Type B pancreatic cell (in vitro differentiated cells): ENCODE measurements around the gene UGT1A4. TPM values are rescaled to one million over a fixed set of nuclear protein-coding genes. Genes with fewer than 3 reads are reported as not detected.

ENCODE experiments used
- DNase-seq: peaks from one replicate; pipeline ENCODE4 v3.0.0; 2021; ENCODE audit warnings: mixed read lengths; ENCODE audit not compliant: unreplicated experiment; ENCODE audit errors: extremely low spot score
- H3K27ac Mint-ChIP-seq: 2 replicates; pipeline ENCODE4 v1.8.0; 2021; ENCODE audit warnings: mild to moderate bottlenecking, mixed read lengths
- H3K27me3 Mint-ChIP-seq: 2 replicates; pipeline ENCODE4 v1.8.0; 2021; ENCODE audit warnings: mixed read lengths
- H3K36me3 Mint-ChIP-seq: 2 replicates; pipeline ENCODE4 v1.8.0; 2021; ENCODE audit warnings: mixed read lengths
- H3K4me1 Mint-ChIP-seq: one replicate; pipeline ENCODE4 v1.8.0; 2021; ENCODE audit warnings: mixed read lengths; ENCODE audit not compliant: unreplicated experiment
- H3K4me3 Mint-ChIP-seq: 2 replicates; pipeline ENCODE4 v1.8.0; 2021; ENCODE audit warnings: mild to moderate bottlenecking, mixed read lengths
- H3K9me3 Mint-ChIP-seq: 2 replicates; pipeline ENCODE4 v1.8.0; 2021; ENCODE audit warnings: mixed read lengths
- CTCF ChIP-seq: fragments of 200-600 bp; sonication (generic); conservative IDR thresholded peaks from 2 replicates; pipeline ENCODE4 v1.5.0; 2021; ENCODE audit warnings: antibody characterized with exemption, mild to moderate bottlenecking
- total RNA-seq: library from RNA; stranded (reverse); gene quantifications from 2 replicates; pipeline ENCODE4 v1.2.1, GENCODE V29; 2021; ENCODE audit warnings: low replicate concordance

The UGT1A4 gene
- total RNA-seq, 1 donor from 2014 or later, result not detected

- Mint-ChIP-seq H3K27ac (no peak overlapping the region), H3K27me3 (peaks cover 3% of the 10 kb centered on the region), H3K9me3 (peaks cover 10% of the 10 kb centered on the region), H3K4me3 (no peak overlapping the region), H3K36me3 (no peaks in the 10 kb centered on the region), H3K4me1 (no peaks in the 10 kb centered on the region)
- no peak for TF ChIP-seq CTCF
- DNase-seq, result no peak
Measured at GRCh38 chr2:233758141-233758540, 39.6 kb downstream of the UGT1A4 start.

DNA sequence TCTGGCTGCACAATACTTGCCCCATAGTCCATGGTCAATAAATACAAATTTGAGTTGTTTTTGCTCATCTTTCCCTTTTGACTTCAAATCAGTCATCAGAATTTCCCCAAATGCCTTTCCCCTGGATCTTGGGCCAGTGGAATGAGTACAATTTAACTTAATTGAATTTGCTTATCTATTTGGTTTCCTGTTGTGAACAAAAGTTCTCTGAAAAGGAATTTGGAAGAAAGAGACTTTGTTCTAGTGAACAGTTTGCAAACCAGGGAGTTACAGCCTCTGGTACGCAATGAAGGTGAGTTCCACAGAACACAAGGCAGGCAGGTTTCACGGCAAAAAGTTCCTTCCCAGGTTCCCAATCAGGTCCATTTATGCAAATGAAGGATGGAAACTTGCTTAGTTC is 40.3 kb downstream of the UGT1A4 start:
- Mint-ChIP-seq H3K9me3 (peaks cover 10% of the 10 kb centered on the region), H3K4me3 (no peak overlapping the region), H3K27ac (no peak overlapping the region), H3K27me3 (peaks cover 10% of the 10 kb centered on the region), H3K4me1 (no peaks in the 10 kb centered on the region), H3K36me3 (no peaks in the 10 kb centered on the region)
- DNase-seq, result no peak
- TF ChIP-seq CTCF, result no peak

GRCh38 chr2:233760043-233760442 is 41.5 kb downstream of the UGT1A4 start, which contains the start of gene UGT1A1:
Gene UGT1A1, plus strand, starts transcription at chr2:233760270. Its CDS starts 18 bp downstream, at chr2:233760288.
- H3K36me3 Mint-ChIP-seq, result no peaks in the 10 kb centered on the region
- no peaks in the 10 kb centered on the region for H3K4me1 Mint-ChIP-seq
- no peak within 1 kb of the TSS for H3K27ac Mint-ChIP-seq
- H3K9me3 Mint-ChIP-seq, result peaks cover 10% of the 10 kb centered on the region
- peaks cover 16% of the 10 kb centered on the region for H3K27me3 Mint-ChIP-seq
- no peak within 1 kb of the TSS for H3K4me3 Mint-ChIP-seq
- TF ChIP-seq CTCF, result no peak
- DNase-seq, result no peak

GRCh38 chr2:233761040-233761769 is 42.7 kb downstream of the UGT1A4 start:
- H3K9me3 Mint-ChIP-seq, result peaks cover 10% of the 10 kb centered on the region
- no peaks in the 10 kb centered on the region for H3K4me1 Mint-ChIP-seq
- peaks cover 19% of the 10 kb centered on the region for H3K27me3 Mint-ChIP-seq
- TF ChIP-seq CTCF, result no peak
- DNase-seq, result no peak
- H3K27ac Mint-ChIP-seq, result no peak overlapping the region
- H3K36me3 Mint-ChIP-seq, result no peaks in the 10 kb centered on the region
- H3K4me3 Mint-ChIP-seq, result no peak overlapping the region

DNA sequence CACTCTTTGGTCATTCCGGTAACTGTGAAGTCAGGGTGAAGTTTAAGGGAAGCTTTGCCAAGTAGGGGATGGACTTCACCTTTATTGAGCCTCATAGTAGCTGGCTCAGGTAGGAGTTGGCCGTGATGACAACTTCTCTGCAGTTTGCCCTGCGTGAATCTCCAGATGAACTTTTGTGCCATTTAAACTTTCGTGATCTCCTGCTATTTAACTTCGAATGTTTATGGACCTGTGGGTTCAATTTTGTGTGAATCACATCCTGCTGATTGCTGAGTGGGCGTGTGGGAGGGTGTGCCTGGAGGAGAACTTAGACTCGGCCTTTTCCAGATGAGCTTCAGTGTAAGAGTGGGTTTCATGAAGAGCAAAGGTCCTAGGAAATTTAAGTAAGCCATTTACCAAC is 45.7 kb downstream of the UGT1A4 start:
- H3K27me3 Mint-ChIP-seq, result peaks cover 25% of the 10 kb centered on the region
- no peak overlapping the region for H3K4me3 Mint-ChIP-seq
- no peak overlapping the region for H3K27ac Mint-ChIP-seq
- no peaks in the 10 kb centered on the region for H3K4me1 Mint-ChIP-seq
- no peak for TF ChIP-seq CTCF
- no peak for DNase-seq
- no peaks in the 10 kb centered on the region for H3K36me3 Mint-ChIP-seq
- H3K9me3 Mint-ChIP-seq, result no peaks in the 10 kb centered on the region
